ENCODE measurements around the gene ACAT1.

ACAT1 gene

DNA sequence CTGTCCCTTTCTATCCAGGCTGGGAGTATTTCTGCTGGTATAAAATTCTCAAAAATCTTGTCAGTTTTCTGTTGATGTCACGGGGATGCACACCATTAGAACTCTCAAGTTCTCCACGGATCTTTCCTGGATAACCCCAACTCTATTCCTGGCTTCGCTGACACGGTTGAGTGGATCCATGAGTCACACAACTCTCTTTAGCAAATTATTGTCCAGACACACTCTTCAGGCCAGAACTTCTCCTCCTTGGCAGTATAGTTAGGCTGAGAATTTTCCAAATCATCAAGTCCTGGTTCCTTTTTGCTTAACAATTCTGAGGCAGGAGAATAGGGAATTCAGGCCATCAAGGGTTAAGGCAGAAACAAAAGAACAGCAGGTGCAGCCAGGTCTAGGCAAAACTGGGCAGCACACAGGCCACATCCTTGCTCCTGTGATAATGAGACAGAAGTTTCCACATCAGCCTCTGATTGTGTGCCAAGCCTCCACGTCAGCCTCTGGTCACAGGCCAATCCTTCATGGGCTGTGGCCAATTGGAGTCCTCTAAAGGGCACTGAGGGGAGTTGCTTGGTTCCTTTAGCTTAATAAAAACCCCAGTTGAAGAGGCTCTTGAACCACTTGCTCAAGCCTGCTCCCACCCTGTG, 5.7 kb upstream of the ACAT1 start:
- H3K36me3 ChIP-seq (ENCODE audit: control insufficient read depth in 2 of 2, insufficient read depth in 1 of 2, low read length in 2 of 2), result no peaks in the 10 kb centered on the region
- no peak overlapping the region for H3K4me3 ChIP-seq (ENCODE audit: low read depth, low read length)
- no peaks in the 10 kb centered on the region for H3K4me1 ChIP-seq (ENCODE audit: control insufficient read depth, insufficient read depth, low read length)
- TF ChIP-seq ZNF174 (tag by site-specific recombination; IDR thresholded peaks at IDR 0.05), result no peak
- no peak for TF ChIP-seq ZNF350 (tag by site-specific recombination; IDR thresholded peaks at IDR 0.05)
- TF ChIP-seq ZNF701 (tag by site-specific recombination; IDR thresholded peaks at IDR 0.05), result no peak
- TF ChIP-seq ZNF335 (tag by site-specific recombination; conservative IDR thresholded peaks at IDR 0.05), result 0 out of 2 replicates have a peak, but pooled peaks have one; percentile 26
- TF ChIP-seq ZNF366 (tag by site-specific recombination; conservative IDR thresholded peaks at IDR 0.05), result peak; percentile 56
- peak; percentile 35; the same call in 1 of the 2 replicates for TF ChIP-seq ZBTB17 (tag by site-specific recombination; IDR thresholded peaks at IDR 0.05)
- TF ChIP-seq, protein P1, sequence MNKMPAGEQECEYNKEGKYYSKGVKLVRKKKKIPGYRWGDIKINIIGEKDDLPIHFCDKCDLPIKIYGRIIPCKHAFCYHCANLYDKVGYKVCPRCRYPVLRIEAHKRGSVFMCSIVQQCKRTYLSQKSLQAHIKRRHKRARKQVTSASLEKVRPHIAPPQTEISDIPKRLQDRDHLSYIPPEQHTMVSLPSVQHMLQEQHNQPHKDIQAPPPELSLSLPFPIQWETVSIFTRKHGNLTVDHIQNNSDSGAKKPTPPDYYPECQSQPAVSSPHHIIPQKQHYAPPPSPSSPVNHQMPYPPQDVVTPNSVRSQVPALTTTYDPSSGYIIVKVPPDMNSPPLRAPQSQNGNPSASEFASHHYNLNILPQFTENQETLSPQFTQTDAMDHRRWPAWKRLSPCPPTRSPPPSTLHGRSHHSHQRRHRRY (tag by site-specific recombination; IDR thresholded peaks at IDR 0.05), result no peak
- no peak for TF ChIP-seq ZFHX2 (tag by site-specific recombination; conservative IDR thresholded peaks at IDR 0.05)
- no peak for TF ChIP-seq ZNF423 (tag by site-specific recombination; IDR thresholded peaks at IDR 0.05)
- ChIA-PET POLR2A (no interaction called here), CTCF (no interaction called here)
- no peak overlapping the region for H3K27ac ChIP-seq (ENCODE audit: extremely low read depth, low read depth, low read length)
- no peaks in the 10 kb centered on the region for H3K9me3 ChIP-seq (ENCODE audit: control insufficient read depth, insufficient read depth, low read depth, low read length)

DNA sequence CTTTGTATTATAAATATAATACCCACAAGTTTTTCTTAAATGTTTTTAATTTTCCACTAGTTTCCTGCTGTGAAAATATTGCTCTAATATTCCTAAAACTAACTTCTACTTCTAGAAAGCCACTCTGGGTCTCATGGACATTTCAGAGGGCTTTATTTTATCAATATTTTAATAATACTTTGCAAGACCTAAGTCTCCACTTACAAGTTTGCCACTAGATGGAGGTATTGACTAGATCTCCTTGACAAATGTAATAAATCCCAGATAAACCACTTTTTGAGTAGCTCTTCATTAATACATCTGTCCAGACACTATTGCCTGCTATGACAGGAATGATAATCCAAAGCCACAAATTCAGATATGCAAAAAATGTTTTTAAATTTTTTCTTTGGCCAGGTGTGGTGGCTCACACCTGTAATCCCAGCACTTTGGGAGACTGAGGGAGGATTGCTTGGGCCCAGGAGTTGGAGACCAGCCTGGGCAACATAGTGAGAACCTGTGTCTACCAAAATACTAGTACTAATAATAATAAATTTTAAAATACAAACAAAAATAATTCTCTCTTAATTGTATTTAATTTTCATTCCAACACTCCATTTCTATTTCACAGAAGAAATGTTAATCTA, 3.5 kb upstream of the ACAT1 start:
- POLR2A ChIA-PET, result interaction anchor here (0.7 kb wide), 1 partner anchor 105 kb away, joined by 3 read pairs; the partner anchor contains the start of genes ATM and NPAT
- H3K4me3 ChIP-seq (ENCODE audit: low read depth, low read length), result no peak overlapping the region
- H3K27ac ChIP-seq (ENCODE audit: extremely low read depth, low read depth, low read length), result no peak overlapping the region
- H3K36me3 ChIP-seq (ENCODE audit: control insufficient read depth in 2 of 2, insufficient read depth in 1 of 2, low read length in 2 of 2), result no peaks in the 10 kb centered on the region
- H3K4me1 ChIP-seq (ENCODE audit: control insufficient read depth, insufficient read depth, low read length), result no peaks in the 10 kb centered on the region
- no peaks in the 10 kb centered on the region for H3K9me3 ChIP-seq (ENCODE audit: control insufficient read depth, insufficient read depth, low read depth, low read length)
- CTCF ChIA-PET, result interaction anchor here (0.6 to 2.5 kb wide), 16 partner anchors 9 to 870 kb away, joined by 3 to 9 read pairs (median 4); partner anchors contain the start of gene NPAT
- TF ChIP-seq ZBTB21 (tag by site-specific recombination; IDR thresholded peaks at IDR 0.05) (no peak), ZNF354C (tag by site-specific recombination; IDR thresholded peaks at IDR 0.05; ENCODE audit: borderline replicate concordance, low read depth) (no peak), ZNF654 (tag by site-specific recombination; IDR thresholded peaks at IDR 0.05; ENCODE audit: low read depth) (peak; percentile 67), ZNF132 (tag by site-specific recombination; IDR thresholded peaks at IDR 0.05; ENCODE audit: borderline replicate concordance) (no peak), ZNF585B (tag by site-specific recombination; IDR thresholded peaks at IDR 0.05) (no peak), KLF9 (tag by site-specific recombination; IDR thresholded peaks at IDR 0.05; ENCODE audit: low read depth) (no peak), KLF16 (tag by site-specific recombination; IDR thresholded peaks at IDR 0.05) (no peak), ZNF785 (tag by site-specific recombination; IDR thresholded peaks at IDR 0.05) (no peak)
- TF ChIP-seq, protein P2, sequence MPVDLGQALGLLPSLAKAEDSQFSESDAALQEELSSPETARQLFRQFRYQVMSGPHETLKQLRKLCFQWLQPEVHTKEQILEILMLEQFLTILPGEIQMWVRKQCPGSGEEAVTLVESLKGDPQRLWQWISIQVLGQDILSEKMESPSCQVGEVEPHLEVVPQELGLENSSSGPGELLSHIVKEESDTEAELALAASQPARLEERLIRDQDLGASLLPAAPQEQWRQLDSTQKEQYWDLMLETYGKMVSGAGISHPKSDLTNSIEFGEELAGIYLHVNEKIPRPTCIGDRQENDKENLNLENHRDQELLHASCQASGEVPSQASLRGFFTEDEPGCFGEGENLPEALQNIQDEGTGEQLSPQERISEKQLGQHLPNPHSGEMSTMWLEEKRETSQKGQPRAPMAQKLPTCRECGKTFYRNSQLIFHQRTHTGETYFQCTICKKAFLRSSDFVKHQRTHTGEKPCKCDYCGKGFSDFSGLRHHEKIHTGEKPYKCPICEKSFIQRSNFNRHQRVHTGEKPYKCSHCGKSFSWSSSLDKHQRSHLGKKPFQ (tag by site-specific recombination; IDR thresholded peaks at IDR 0.05), result no peak
- TF ChIP-seq, protein P3, sequence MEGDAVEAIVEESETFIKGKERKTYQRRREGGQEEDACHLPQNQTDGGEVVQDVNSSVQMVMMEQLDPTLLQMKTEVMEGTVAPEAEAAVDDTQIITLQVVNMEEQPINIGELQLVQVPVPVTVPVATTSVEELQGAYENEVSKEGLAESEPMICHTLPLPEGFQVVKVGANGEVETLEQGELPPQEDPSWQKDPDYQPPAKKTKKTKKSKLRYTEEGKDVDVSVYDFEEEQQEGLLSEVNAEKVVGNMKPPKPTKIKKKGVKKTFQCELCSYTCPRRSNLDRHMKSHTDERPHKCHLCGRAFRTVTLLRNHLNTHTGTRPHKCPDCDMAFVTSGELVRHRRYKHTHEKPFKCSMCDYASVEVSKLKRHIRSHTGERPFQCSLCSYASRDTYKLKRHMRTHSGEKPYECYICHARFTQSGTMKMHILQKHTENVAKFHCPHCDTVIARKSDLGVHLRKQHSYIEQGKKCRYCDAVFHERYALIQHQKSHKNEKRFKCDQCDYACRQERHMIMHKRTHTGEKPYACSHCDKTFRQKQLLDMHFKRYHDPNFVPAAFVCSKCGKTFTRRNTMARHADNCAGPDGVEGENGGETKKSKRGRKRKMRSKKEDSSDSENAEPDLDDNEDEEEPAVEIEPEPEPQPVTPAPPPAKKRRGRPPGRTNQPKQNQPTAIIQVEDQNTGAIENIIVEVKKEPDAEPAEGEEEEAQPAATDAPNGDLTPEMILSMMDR (tag by site-specific recombination; IDR thresholded peaks at IDR 0.05), result 0 out of 2 replicates have a peak, but pooled peaks have one; percentile 15

Data from HEK293 (cell line).